ENCODE results near the gene PRDX1. TPM values are rescaled to one million over a fixed set of nuclear protein-coding genes. Genes with fewer than 3 reads are reported as not detected.

The PRDX1 gene
- total and polyA plus RNA-seq, 2 of the 4 experiments (the other 2 are of a cell fraction): 612 to 883 TPM

- Histone ChIP-seq H2AK5ac (ENCODE audit: low read depth, low read length) (no peak overlapping the region), H3K4me3 (ENCODE audit: insufficient read depth, low read depth, low read length) (no peak overlapping the region), H3K56ac (ENCODE audit: extremely low read depth, insufficient read depth, low read length) (no peak overlapping the region; the same call in 1 of the 2 replicates), H3K14ac (replicated peaks; ENCODE audit: low read depth, low read length) (0 out of 2 replicates have a peak overlapping the region, but pooled peaks have one; percentile 8), H2BK5ac (ENCODE audit: low read depth, low read length, poor library complexity, severe bottlenecking) (no peak overlapping the region), H2BK20ac (ENCODE audit: low read depth, low read length) (no peak overlapping the region), H4K20me1 (ENCODE audit: insufficient read depth, low read length) (no peaks in the 10 kb centered on the region), H4K5ac (ENCODE audit: low read depth, low read length) (no peak overlapping the region; the same call in 1 of the 2 replicates), H2AK9ac (replicated peaks; ENCODE audit: low read depth, low read length, poor library complexity) (no peak overlapping the region), H3K4me2 (ENCODE audit: low read depth, low read length) (no peak overlapping the region), H2BK120ac (ENCODE audit: low read depth, low read length) (no peak overlapping the region), H3K9me1 (ENCODE audit: insufficient read depth, low read length) (peaks cover 12% of the 10 kb centered on the region), H3K27ac (ENCODE audit: insufficient read depth, low read length) (no peak overlapping the region), H3K4me1 (ENCODE audit: control insufficient read depth, insufficient read depth, low read length) (peaks cover 3% of the 10 kb centered on the region; the same call in 1 of the 2 replicates), H3K79me1 (ENCODE audit: low read depth in 1 of 2, low read length in 2 of 2) (peaks cover 12 to 45% of the 10 kb centered on the region in 2 experiments; a peak in 3 of 4 replicates), H3K4ac (ENCODE audit: low read depth, low read length) (no peak overlapping the region), H2AFZ (replicated peaks; ENCODE audit: low read length, poor library complexity) (no peak overlapping the region), H3K23ac (ENCODE audit: low read depth, low read length) (no peak overlapping the region), H4K91ac (ENCODE audit: insufficient read depth, low read depth, low read length) (no peak overlapping the region), H4K8ac (ENCODE audit: low read depth in 2 of 2, low read length in 2 of 2) (peak overlapping the region in 1 of 2 experiments; percentile 42; a peak in 1 of 4 replicates), H3K9ac (ENCODE audit: low read depth, low read length) (no peak overlapping the region), H3K18ac (ENCODE audit: low read depth, low read length) (no peak overlapping the region), H3K9me3 (ENCODE audit: control insufficient read depth, insufficient read depth, low read length) (no peaks in the 10 kb centered on the region), H2BK15ac (ENCODE audit: low read depth, low read length) (no peak overlapping the region), H3K27me3 (ENCODE audit: control insufficient read depth, insufficient read depth, low read length) (no peaks in the 10 kb centered on the region), H3K36me3 (ENCODE audit: control insufficient read depth, insufficient read depth, low read length) (peaks cover 15% of the 10 kb centered on the region)
- TF ChIP-seq CHD1 (IDR thresholded peaks at IDR 0.05; ENCODE audit: low read depth, low read length) (no peak), USF2 (IDR thresholded peaks at IDR 0.05; ENCODE audit: low read depth, low read length) (no peak), CTCF (conservative IDR thresholded peaks at IDR 0.05; ENCODE audit: low read depth, low read length) (no peak), MAZ (IDR thresholded peaks at IDR 0.05; ENCODE audit: borderline replicate concordance, low read depth, low read length) (no peak), ELK1 (IDR thresholded peaks at IDR 0.05; ENCODE audit: borderline replicate concordance, low read depth, low read length) (no peak), MAFK (IDR thresholded peaks at IDR 0.05; ENCODE audit: low read depth, low read length) (no peak), FOS (IDR thresholded peaks at IDR 0.05; ENCODE audit: low read depth, low read length) (no peak)
- dilution Hi-C loops (cut with HindIII; ENCODE audit: low sequenced_read_pairs, unreplicated experiment): no loop called here
- intact Hi-C loops (cut with micrococcal nuclease): no loop called here
- ChIA-PET CTCF (interaction anchor here (0.6 to 0.8 kb wide), 3 partner anchors 10 to 179 kb away, joined by 3 read pairs; no protein-coding TSS in a partner anchor), POLR2A (ENCODE audit: unreplicated experiment) (interaction anchor here (0.6 to 1.2 kb wide), 2 partner anchors 36 to 304 kb away, joined by 5 to 12 read pairs; partner anchors contain the start of gene PRDX1)
- DNase-seq (no peak), ATAC-seq (ENCODE audit: low read depth) (no peak)
- in situ Hi-C loops (cut with MboI; ENCODE audit: low sequenced_read_pairs): no loop called here
- no CpG with 5 or more reads among the region's 3 CpGs for WGBS, 2 experiments (ENCODE audit: extremely low coverage in 2 of 2, insufficient read length in 1 of 2)
- BruUV-seq (replicated peaks): no TSS peak
Measured at GRCh38 chr1:45557422-45557944, 35.8 kb upstream of the PRDX1 start.

Data from IMR-90 (cell line).